GM12874 (cell line): Measurements from ENCODE around the gene NR6A1.

Experiments used
- TF ChIP-seq, protein P1 (sequence below): IDR thresholded peaks from 2 replicates; pipeline ENCODE4 v1.5.1; 2011; ENCODE audit warnings: low read depth, mild to moderate bottlenecking, control low read depth, low read length, moderate library complexity; ENCODE audit not compliant: insufficient read depth

NR6A1 gene

DNA sequence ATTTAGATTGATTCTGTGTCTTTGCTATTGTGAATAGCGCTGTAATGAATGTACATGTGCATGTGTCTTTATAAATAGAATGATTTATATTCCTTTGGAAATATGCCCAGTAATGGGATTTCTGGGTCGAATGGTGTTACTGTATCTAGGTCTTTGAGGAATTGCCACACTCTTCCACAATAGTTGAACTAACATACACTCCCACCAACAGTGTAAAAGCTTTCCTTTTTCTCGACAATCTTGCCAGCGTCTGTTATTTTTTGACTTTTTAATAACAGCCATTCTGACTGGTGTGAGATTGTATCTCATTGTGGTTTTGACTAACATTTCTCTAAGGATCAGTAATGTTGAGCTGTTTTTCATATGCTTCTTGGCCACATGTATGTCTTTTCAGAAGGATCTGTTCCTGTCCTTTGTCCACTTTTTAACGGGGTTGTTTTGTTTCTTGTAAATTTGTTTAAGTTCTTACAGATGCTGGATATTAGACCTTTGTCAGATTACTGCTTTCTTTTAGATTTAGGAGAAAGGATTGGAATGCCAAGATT lies 139.0 kb downstream of the NR6A1 start:
- TF ChIP-seq, protein P1, sequence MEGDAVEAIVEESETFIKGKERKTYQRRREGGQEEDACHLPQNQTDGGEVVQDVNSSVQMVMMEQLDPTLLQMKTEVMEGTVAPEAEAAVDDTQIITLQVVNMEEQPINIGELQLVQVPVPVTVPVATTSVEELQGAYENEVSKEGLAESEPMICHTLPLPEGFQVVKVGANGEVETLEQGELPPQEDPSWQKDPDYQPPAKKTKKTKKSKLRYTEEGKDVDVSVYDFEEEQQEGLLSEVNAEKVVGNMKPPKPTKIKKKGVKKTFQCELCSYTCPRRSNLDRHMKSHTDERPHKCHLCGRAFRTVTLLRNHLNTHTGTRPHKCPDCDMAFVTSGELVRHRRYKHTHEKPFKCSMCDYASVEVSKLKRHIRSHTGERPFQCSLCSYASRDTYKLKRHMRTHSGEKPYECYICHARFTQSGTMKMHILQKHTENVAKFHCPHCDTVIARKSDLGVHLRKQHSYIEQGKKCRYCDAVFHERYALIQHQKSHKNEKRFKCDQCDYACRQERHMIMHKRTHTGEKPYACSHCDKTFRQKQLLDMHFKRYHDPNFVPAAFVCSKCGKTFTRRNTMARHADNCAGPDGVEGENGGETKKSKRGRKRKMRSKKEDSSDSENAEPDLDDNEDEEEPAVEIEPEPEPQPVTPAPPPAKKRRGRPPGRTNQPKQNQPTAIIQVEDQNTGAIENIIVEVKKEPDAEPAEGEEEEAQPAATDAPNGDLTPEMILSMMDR, result no peak

- TF ChIP-seq, protein P1, result no peak
Measured at GRCh38 chr9:124631326-124631725, 139.8 kb downstream of the NR6A1 start.

DNA sequence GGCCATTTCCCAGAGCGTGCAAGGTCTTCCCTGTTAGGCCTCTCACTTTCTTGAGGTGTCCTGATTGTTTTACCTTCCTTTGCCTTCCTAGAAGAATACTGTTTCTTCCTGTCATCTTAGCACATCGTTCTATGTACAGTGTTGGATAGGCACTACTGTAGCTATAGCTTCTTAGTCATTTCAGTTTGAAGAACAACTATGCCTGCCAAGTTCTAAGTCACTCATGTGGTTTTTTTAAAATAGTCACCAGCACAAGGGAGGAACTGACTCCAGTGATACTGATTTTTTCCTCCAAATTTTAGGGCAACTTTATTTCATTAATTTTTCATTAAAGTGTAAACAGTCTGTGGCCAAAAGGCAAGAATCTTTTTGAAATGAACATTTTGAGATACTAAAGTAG lies 141.5 kb downstream of the NR6A1 start:
- TF ChIP-seq, protein P1, result no peak

- TF ChIP-seq, protein P1, result no peak
Measured at GRCh38 chr9:124628741-124629140, 142.4 kb downstream of the NR6A1 start.

DNA sequence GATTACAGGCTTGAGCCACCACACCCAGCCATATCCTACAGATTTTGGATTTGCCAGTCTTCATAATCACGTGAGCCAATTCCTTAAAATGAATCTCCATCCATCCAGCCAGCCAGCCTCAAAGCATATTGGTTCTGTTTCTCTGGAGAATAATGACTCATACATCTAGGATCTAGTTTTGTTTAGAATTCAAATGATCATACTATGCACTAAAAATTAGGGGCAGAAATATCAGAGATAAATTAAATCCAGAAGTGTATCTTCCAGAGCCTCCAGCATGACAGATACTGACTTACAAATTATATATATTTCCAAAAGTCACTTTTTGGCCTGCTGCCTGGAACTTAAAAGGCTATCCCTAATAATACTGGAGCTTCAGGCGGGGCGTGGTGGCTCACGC lies 144.8 kb downstream of the NR6A1 start:
- TF ChIP-seq, protein P1, result no peak

DNA sequence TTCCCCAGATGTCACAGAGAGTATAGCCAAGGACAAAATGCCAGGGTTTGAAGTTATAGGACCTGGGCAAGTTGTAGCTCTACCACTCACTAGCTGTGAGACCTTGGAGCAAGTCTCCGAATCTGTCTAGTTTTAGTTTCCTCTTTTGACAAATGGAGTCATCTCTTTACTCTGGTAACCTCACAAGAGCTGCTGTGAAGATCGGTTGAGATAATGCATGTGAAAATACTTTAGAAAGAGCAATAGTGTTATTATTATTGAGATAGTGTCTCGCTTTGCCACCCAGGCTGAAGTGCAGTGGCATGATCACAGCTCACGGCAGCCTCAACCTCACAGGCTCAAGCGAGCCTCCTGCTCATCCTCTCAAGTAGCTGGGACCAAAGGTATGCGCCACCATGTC lies 146.0 kb downstream of the NR6A1 start:
- TF ChIP-seq, protein P1, result no peak

DNA sequence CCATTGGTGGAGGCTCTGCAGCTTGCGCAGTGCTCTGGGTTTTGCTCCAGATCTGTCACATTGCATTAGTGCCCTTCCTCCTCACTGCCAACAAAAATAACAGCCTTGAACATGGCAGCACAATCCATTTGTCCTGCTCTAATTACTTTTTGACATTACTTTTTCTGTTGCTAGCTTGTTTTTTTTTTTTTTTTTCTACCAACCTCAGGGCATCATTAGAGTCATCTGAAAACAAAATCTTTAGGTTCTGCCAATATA lies 146.4 kb downstream of the NR6A1 start:
- TF ChIP-seq, protein P1, result no peak
